Subcutaneous adipose tissue (tissue), 4 donors: ENCODE results near the gene RAD21L1. TPM values are rescaled to one million over a fixed set of nuclear protein-coding genes. Genes with fewer than 3 reads are reported as not detected.

Experiments
- CTCF ChIP-seq: fragments of 450-650 bp; IDR thresholded peaks from one replicate; pipeline ENCODE4 v1.5.1; 2016; ENCODE audit warnings: low read depth, mild to moderate bottlenecking, control low read depth, antibody characterized with exemption, moderate library complexity
- total RNA-seq, 4 donors: library from RNA; depleted of rRNA; stranded (reverse); fragments of >200 nt; gene quantifications; one replicate each; pipeline ENCODE4 v1.1.0, GENCODE V29; 2016

RAD21L1 gene
- total RNA-seq, 4 donors from 2014 or later = not detected

- no peak for TF ChIP-seq CTCF
Measured at GRCh38 chr20:1267161-1267560, 41.3 kb downstream of the RAD21L1 start.

GRCh38 chr20:1267809-1268374, 42.0 kb downstream of the RAD21L1 start:
- no peak for TF ChIP-seq CTCF

GRCh38 chr20:1269235-1269634, 43.4 kb downstream of the RAD21L1 start:
- TF ChIP-seq CTCF = no peak

GRCh38 chr20:1269850-1270249, 44.0 kb downstream of the RAD21L1 start:
- TF ChIP-seq CTCF = no peak

- TF ChIP-seq CTCF = no peak
Measured at GRCh38 chr20:1272368-1273100, 46.7 kb downstream of the RAD21L1 start.

- TF ChIP-seq CTCF = no peak
Measured at GRCh38 chr20:1273366-1273765, 47.5 kb downstream of the RAD21L1 start.

GRCh38 chr20:1274485-1275311, 48.9 kb downstream of the RAD21L1 start:
- no peak for TF ChIP-seq CTCF
